ENCODE data around the gene IL21R.

IL21R gene

GRCh38 chr16:27401768-27402568 lies at the start of gene IL21R:
Gene IL21R (plus strand): TSS chr16:27402174. CDS start chr16:27430072, 27,898 bp downstream.
- no peak for DNase-seq (ENCODE audit: low spot score)

DNA sequence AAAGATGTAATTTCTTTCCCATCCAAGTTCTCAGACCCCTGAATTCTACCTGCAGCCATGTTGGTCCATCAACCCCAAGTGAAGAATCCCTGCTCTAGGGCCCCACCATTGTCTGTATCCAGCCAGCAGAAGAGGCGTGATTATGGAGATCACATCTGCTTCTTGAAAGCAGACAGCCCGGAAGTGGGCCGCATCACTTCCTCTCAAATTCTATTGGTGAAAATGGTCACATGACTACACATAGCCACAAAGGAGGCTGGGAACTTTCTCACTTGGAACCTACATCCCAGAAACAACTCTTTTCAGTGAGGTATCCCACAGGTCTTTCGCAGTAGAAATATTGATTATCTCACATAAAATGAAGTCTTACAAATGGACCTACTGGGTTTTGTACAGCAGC lies 48.1 kb upstream of the IL21R start:
- DNase-seq (ENCODE audit: low spot score), result peak; percentile 29

- peak; percentile 63 for DNase-seq (ENCODE audit: low spot score)
Observed at GRCh38 chr16:27355610-27356009, 46.4 kb upstream of the IL21R start.

DNA sequence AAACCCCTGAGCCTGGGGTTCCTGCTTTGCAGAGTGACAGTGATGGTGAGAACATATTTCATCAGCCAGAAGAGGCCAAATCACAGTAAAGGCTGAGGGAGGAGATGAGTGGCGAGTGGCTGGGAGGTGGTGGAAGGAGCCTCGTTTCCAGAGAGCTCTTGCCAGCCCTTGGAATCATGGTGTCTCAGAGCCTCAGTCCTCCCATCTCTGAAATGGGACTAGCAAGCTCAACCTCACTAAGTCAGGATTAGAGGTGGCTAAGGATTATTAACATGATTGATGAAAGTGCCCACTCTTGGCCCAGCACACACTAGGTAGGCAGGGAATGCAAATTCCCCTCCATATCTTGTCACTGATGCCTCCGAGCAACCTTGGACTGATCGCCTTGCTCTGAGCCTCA lies 45.2 kb upstream of the IL21R start:
- DNase-seq (ENCODE audit: low spot score), result no peak

GRCh38 chr16:27359051-27359450 lies 42.9 kb upstream of the IL21R start:
- no peak for DNase-seq (ENCODE audit: low spot score)

DNA sequence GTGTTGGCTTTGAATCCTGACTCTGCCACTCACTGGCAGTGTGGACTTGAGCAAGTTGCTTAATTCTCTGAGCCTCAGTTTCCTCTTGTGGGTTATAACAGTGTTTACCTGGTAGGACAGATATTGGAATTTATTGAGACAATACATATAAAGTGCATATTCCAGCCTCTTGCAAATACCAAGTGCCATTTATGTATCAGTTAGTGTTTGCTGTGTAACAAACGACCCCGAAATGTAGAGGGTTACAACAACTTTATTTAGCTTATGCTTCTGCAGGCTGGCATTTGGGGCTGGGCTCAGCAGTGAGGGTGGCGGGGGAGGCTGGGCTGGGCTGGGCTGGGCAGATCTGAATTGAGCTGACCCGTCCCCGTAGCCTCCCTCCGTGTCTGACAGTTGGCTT lies 42.4 kb upstream of the IL21R start:
- DNase-seq (ENCODE audit: low spot score), result no peak

- DNase-seq (ENCODE audit: low spot score), result no peak
Observed at GRCh38 chr16:27361987-27362386, 40.0 kb upstream of the IL21R start.

DNA sequence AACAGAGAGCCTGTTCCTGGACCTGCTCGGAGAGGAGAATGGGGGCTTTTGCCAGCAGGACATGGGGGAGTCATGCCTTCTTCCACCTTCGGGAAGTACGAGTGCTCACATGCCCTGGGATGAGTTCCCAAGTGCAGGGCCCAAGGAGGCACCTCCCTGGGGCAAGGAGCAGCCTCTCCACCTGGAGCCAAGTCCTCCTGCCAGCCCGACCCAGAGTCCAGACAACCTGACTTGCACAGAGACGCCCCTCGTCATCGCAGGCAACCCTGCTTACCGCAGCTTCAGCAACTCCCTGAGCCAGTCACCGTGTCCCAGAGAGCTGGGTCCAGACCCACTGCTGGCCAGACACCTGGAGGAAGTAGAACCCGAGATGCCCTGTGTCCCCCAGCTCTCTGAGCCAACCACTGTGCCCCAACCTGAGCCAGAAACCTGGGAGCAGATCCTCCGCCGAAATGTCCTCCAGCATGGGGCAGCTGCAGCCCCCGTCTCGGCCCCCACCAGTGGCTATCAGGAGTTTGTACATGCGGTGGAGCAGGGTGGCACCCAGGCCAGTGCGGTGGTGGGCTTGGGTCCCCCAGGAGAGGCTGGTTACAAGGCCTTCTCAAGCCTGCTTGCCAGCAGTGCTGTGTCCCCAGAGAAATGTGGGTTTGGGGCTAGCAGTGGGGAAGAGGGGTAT lies 39.3 kb upstream of the IL21R start:
- no peak for DNase-seq (ENCODE audit: low spot score)

GRCh38 chr16:27363246-27363632 lies 38.7 kb upstream of the IL21R start:
- DNase-seq (ENCODE audit: low spot score), result no peak

- DNase-seq (ENCODE audit: low spot score), result peak; percentile 82
Observed at GRCh38 chr16:27363797-27364196, 38.2 kb upstream of the IL21R start.

- DNase-seq (ENCODE audit: low spot score), result no peak
Observed at GRCh38 chr16:27364493-27365141, 37.4 kb upstream of the IL21R start.

GRCh38 chr16:27365142-27366089 lies 36.6 kb upstream of the IL21R start:
- DNase-seq (ENCODE audit: low spot score), result no peak

- DNase-seq (ENCODE audit: low spot score), result no peak
Observed at GRCh38 chr16:27366687-27367460, 35.1 kb upstream of the IL21R start.

DNA sequence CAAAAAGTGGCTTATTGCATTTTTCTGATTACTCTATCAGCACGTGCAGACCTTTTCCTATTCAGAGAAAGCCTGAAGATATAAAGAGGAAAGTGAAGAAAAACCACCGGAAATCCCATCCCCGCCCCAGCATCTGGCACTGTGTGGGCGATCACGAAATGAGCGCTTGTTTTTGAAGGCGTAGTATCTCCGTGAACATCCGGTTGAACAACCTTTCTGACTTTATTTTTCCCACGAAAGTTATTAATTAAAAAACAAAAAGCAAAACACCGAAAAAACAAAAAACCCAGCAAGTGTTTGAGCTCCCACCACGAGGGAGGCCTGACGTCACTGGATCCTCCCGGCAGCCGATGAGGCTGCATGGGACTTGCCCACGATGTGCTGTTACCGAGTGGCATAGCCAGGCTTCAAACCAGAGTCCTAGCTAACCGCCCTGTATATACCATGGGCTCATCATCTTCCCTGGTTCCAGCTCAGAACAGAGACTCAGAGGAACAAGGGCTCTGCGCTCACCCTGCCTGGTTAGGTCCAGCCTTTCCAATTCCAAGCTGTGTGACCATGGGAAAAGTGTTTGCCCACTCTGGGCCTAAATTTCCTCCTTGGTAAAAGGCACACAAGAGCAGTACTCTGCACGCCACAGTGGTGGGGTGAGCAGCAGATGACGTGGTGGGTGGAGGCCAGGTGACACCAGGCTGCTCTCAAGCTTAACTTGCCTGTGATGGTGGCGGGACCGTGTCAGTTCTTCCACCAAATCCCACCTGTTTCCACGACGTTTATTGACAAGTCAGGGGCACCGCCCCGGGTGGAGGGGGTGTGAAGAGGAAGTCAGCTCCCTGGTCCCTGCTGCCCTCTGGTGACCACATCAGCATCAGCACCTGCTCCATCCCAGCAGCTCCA lies 34.3 kb upstream of the IL21R start:
- peak; percentile 82 for DNase-seq (ENCODE audit: low spot score)

DNA sequence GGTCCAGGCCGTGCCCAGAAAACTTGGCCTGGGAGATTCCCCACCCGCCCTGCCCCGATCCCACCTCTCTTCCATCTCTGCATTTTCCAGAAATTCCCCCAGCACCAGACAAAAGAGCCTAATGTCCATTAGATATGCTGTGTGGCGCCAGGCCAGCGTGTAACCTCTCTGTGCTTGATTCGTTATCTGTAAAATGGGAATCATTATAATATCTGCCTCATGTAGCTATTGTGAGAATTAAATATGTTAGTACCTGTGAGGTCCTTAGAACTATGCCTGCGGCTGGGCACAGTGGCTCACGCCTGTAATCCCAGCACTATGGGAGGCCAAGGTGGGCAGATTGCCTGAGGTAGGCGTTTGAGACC lies 33.6 kb upstream of the IL21R start:
- no peak for DNase-seq (ENCODE audit: low spot score)

GRCh38 chr16:27369806-27370205 lies 32.2 kb upstream of the IL21R start:
- DNase-seq (ENCODE audit: low spot score), result no peak

- no peak for DNase-seq (ENCODE audit: low spot score)
Observed at GRCh38 chr16:27370318-27370717, 31.7 kb upstream of the IL21R start.

GRCh38 chr16:27373312-27373711 lies 28.7 kb upstream of the IL21R start:
- no peak for DNase-seq (ENCODE audit: low spot score)

DNA sequence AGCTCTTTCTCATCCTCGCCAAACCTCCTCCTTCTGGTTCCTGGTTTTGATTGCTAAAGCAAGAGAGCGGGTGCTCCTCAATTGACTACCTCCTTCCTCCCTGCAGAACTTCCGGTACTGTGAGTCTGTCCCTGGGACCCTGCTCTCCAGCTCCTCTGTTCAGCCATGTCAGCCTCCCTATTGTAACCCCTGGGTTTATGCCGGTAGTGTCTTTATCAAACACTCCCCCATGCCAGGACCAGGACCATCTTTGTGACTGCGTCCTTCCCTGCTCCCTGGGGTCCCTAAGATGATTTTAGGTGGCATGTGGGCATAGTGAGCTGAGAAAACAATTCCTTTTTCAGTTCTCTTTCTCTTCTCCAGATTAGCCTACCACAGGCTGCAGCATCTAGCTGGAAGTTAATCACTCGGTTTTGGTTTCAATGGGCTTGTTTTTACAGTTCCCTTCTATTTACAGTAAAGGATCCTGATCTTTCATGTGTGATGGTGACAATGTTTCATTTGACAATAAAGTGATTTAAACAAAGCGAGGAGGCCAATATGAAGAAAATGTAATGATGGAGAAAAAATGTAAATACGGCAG lies 27.7 kb upstream of the IL21R start:
- no peak for DNase-seq (ENCODE audit: low spot score)
